HG02870 (cell line): ENCODE measurements around the gene MZF1.
"Not testable (repeated sequence)": the region's sequence is repeated elsewhere in the genome, so short reads cannot be mapped to it uniquely, and the experiment has no call there.

Experiments
- ATAC-seq: cut with Tn5 transposase; IDR thresholded peaks from one replicate; pipeline ENCODE4 v1.9.1; 2021; ENCODE audit warnings: mild to moderate bottlenecking, moderate library complexity; ENCODE audit not compliant: unreplicated experiment

MZF1 gene

DNA sequence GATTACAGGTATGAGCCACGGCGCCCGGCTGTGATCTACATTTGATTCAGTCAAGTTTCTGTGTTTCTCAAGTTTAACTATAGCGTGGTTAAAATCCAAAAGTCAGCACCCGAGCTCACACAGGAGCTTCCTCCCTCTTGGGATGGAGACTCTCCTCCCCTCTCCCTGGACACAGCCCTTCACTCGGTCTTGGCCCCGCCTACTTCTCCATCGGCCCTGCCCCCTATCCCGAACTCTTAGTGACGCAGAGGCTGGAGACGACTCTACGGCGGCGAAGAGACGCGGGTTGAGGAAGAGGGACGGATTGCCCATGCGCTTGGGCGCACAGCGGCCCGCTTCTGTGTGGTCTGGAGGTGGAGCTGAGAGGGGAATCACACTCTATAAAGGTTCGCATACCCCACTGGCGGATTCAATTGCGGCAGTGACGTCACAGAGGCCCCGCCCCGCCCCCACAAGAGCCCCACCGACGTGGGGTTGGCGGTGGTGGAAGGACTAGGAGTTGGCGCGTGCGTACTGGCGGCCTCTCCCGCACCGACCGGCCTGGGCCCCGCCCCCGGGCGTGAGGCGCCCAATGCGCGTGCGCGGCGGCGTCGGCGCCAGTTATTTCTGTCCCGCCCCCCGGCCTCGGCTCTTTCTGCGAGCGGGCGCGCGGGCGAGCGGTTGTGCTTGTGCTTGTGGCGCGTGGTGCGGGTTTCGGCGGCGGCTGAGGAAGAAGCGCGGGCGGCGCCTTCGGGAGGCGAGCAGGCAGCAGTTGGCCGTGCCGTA, 29.1 kb downstream of the MZF1 start, which contains the start of gene TRIM28:
TSS of gene TRIM28 (plus strand) at position 239 of the 765 bp plus-strand sequence. CDS start 694 bp downstream, outside the sequence.
- peak; percentile 77 for ATAC-seq

- ATAC-seq: not testable (repeated sequence)
Observed at GRCh38 chr19:58542641-58543372, 30.3 kb downstream of the MZF1 start.

- ATAC-seq: not testable (repeated sequence)
Observed at GRCh38 chr19:58539169-58539559, 34.0 kb downstream of the MZF1 start.

- no peak for ATAC-seq
Observed at GRCh38 chr19:58538257-58539168, 34.6 kb downstream of the MZF1 start.

DNA sequence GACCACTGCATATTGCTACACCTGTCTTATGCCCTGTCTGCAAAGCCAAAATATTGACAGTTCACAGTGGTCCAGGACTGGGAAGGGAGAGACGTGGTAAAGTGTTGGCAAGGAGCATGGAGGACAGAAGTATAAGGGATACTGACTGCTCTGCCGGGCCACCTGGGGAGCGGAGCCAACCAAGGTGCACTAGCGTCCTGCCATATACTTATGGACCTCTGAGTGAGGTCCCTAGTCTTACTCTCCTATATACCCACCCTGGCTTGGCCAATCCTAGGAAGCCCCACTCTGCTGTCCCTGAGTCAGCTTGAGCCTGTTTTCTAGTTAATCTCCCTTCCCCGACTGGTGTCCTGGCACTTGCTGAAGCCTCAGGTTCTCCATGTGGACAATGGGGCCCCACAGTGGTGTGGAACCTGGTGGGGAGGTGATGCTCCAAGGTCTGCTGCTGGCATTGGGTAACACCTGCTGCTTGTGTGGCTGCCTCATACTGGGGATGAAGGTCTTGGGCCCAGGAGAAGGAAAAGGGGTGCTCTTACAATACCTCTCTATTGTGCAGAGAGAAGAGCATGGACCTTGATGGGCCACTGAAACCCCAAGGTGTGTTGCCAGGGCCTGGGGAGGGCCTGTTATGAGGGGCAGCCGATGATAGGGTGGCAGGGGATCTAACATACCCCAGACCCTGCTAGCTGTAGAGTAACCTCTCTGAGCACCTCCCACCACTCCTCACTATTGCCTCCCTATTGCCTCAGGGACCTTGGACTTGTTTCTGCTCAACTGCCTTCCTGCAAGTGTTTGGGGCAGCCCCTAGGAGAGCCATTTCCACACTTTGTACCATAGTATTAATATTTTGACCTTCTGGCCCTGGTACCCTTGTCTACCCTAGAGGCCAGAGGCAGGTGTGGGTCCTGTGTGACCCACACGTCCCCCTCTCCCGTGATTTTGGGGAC, 36.0 kb downstream of the MZF1 start:
- no peak for ATAC-seq

DNA sequence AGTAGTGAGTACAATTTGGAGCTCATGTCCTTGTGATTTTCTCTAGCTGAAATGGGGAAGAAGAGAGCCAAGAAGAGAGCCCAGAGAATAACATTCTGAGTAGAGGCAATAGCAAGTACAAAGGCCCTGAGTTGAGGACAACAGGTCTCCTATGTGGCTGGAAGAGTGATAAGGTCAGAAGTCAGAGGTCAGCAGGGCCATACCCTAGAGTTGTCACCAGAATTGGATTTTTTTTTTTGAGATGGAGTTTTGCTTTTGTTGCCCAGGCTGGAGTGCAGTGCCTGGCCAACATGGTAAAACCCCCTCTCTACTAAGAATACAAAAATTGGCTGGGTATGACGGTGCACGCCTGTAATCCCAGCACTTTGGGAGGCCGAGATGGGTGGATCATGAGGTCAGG, 37.3 kb downstream of the MZF1 start:
- no peak for ATAC-seq

DNA sequence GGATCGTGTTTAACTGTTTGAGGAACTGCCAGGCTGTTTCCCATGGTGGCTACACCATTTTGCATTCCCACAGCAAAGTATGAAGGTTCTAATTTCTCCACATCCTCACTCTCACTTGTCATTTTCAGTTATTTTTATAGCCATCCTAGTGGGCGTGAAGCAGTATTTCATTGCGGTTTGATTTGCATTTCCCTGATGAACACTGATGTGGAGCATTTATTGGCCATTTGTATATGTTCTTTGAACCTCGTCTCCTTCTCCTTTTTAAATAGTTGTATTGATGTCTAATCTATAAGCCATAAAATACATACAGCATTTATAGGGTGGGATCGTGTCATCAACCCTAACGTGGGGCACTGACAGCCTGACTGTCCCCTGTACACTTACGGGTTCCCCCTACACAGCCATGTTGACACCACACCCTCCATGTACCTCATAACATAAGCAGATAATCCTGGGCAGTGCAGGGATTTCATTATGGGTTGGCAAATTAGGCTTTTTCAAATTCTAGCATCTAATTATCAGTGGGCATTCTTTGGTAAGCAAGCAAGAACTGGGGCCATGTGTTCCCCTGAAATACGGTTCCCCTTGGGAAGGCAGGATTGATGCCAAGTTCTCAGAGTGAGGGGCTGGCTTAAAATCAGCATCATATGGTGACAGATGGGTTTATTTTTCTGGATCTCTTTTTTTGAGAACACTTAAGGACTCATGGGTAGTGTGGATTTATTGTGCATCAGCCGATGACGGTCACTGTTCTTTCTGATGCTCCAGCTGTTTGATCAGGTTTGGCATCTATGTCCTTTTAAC, 41.9 kb downstream of the MZF1 start:
- no peak for ATAC-seq

DNA sequence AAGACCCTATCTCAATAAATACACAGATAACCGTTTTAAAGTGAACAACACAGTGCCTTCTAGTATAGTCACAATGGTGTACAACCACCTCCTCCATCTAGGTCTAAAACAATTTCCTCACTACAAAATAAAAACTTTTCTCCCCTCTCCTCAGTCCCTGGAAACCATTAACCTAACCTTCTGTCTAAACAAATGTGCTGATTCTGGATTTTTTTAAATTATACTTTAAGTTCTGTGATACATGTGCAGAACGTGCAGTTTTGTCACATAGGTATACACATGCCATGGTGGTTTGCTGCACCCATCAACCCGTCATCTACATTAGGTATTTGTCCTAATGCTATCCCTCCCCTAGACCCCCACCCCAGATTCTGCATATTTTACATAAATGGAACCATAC, 43.7 kb downstream of the MZF1 start:
- ATAC-seq: no peak

- no peak for ATAC-seq
Observed at GRCh38 chr19:58522709-58523108, 50.4 kb downstream of the MZF1 start.

GRCh38 chr19:58521651-58522050, 51.5 kb downstream of the MZF1 start:
- no peak for ATAC-seq

- ATAC-seq: no peak
Observed at GRCh38 chr19:58520257-58520599, 52.9 kb downstream of the MZF1 start.

DNA sequence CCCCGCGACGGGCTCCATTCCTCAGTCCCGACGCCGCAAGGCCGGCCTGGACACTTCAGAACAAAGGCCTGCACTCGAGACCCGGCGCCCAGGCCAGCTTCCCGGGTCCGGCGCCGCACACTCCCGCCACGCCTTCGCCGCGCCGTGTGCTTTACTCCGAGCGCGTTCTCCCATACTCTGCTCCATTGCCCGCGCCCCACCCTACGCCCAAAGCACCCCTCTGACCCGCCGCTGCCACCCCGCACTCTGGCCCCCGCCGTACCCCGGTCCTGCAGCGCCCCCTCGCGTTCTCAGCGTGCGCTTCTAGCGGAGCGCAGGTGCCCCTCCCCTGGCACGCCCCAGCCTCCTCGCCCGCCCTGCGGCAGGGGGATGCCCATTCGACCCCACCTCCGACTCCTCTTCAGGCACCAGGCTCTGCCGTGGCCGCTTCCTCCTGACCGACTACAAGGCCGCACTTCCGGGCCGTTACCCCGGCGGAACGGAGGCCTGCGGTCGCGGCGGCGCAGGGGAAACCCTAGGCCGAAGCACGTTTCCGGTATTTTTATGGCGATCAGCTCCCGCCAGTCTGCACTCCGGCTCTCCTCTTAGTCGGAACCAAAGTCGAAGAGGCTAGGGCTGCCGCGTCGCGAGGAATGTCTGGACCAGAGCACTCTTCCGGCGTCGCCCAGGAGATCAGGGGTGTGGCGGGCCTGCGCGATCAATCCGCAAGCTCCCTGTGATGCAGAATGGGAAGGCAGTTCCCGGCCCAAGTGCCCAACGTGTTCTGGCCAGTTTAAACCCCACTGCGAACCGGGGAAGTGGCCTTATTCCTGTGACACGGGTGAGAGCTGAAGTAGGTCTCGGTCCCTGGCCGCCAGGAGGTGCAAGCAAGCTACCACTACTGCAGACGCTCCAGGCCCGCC, 53.5 kb downstream of the MZF1 start, which contains the start of gene ZBTB45:
TSS of gene ZBTB45 (minus strand) at position 456 of the 902 bp plus-strand sequence. CDS start 2,137 bp downstream, outside the sequence.
- peak; percentile 78 for ATAC-seq

GRCh38 chr19:58519087-58519354, 54.1 kb downstream of the MZF1 start:
- ATAC-seq: no peak

DNA sequence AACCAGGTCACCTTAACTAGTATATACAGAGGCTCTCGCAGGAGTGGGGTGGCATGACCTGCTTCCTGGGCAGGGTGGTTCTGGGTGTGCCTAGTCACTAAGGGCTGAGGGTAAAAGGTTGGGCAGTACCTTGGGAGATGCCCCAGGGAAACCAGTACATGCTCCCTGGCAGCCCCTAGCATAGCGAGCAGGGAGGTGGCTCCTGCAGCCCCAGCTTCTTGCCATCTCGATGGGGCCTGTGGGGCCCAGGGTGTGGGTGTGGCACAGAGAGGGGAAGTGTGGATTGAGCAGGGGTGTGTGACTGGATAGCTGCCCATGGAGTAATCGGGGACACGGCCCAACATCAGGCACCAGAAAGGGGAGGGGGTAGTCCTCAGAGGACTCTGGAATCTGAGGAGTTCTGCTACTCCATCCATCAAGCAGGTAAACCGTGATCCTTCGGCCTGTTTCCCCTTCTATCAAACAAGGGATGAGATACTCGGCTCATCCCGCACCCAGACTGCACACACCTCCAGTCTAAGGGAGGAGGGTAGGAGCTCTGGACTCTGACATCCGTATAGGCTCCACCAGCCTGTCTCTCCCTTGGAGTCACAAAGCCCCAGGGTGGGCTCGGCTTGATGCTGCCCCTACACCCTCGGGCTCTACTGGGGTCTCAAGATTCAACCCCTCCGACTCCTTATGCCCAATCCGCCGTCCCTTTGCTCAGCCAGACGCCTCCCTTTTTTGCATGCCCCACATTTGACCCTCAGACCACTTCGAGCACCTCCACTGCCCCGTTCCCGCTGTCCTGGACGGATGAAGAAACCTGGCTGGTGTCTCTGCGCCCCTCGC, 54.7 kb downstream of the MZF1 start:
- no peak for ATAC-seq

DNA sequence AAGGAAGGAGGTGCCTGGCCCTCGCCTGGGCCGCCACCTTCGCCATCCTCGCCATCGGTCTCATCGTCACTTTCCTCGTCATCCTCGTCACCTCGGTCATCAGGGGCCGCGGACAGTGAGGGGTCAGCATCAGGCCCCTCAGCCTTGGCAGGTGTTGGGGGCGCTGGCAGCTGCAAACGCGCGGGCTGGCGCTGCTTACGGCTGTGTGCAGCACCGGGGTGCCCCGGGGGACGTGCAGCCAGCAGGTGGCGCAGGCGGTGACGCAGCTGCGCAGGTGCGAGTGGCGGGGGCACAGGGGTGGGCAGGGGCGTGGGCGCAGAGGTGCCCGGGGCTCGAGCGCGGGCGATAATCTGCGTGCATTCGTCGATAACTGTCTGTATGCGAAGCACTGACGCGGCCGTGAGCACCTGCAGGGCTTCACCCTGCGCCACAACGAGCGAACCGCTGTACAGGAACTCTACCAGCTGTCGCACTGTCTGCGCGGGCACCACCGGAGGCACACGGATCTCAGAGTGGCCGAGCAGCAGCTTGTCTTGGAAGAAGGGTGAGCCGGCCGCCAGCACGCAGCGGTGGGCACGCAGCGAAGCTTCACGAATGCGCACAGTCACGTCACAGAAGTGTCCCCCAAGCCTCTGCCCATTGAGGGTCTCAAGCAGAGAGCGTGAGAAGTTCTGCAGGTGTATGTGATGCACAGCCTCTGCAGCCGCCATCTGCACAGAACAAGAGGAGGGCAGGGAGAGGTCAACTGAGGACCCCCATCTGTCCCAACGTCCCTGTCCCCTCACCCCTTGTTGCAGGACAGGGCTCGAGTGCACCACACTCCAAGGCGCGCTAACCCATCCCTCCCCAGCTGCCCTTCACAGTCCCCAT, 55.9 kb downstream of the MZF1 start:
- no peak for ATAC-seq

DNA sequence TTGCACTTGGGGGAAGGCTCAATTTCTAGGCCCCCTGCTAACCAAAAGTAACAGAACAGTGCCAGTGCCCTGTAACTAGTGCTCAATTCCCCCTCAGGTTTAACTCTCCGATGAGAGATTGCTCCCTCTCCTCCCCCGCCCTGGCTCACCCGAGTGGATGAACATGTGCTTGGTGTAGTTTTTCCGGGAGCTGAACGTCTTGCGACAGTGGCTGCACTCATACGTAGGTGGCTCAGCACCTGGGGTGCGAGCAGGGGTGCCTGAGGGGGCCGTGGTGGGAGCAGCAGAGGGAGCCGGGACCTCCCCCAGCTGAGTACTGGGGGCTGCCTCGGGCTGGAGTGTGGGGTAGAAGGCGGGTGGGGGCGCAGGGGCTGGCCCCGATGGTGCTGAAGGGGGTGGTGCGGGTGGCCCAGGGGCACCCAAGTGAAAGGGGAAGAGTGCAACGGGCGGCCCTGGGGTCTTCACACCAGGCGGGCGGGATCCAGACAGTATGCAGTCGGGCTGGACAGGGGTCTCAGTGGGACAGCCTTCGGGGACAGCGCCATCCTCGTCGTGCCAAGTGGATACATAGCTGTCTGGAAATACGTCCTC, 56.8 kb downstream of the MZF1 start:
- ATAC-seq: no peak
